Activated CD4-positive, CD25-positive, alpha-beta regulatory T cell treated with anti-CD3 and anti-CD28 coated beads, Interleukin-2, amount 50 U/mL, for 72 hours (primary cell): ENCODE results near the gene ITPR2.
"Not testable (repeated sequence)": the region's sequence is repeated elsewhere in the genome, so short reads cannot be mapped to it uniquely, and the experiment has no call there.

ENCODE experiments used
- DNase-seq: peaks from one replicate; pipeline ENCODE4 v3.0.0; 2021

The ITPR2 gene

DNA sequence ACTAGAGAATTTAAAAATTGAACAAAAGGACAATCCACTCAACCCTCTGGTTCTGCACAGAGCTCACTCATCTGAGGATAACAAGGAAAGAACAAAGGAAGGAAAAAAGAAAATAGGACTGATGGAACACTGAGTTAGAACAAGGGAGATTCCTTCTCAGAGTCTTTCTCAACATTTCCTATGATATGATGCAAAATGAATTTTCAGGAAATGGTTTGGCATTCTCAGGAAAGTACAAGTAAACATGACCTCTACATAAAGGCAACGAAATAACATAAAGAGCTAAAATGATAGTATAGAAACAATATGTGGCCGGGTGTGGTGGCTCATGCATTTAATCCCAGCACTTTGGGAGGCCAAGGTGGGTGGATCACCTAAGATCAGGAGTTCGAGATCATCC lies 135.8 kb downstream of the ITPR2 start:
- no peak for DNase-seq

DNA sequence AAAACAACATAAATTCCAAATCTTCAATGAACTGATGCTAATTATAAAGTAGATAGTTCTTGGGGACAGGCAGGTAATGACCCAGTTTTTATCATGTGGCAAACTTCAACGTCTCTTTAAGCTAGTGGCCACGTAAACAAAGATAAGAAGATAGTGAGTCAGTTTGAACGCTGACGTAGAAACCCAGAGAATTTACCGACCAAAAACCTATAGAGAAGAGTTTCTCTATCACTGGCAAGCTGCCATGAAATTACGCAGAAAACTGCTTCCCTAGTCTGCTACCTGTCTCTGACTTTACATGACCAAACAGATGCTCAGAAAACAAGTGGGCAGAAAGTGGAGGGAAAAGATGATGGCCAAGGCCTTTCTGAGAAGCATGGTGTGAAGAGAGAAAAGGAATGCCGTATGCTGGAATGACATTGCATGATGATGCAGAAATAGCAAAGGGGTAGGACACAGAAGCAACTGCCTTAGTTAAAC lies 136.3 kb downstream of the ITPR2 start:
- no peak for DNase-seq

DNA sequence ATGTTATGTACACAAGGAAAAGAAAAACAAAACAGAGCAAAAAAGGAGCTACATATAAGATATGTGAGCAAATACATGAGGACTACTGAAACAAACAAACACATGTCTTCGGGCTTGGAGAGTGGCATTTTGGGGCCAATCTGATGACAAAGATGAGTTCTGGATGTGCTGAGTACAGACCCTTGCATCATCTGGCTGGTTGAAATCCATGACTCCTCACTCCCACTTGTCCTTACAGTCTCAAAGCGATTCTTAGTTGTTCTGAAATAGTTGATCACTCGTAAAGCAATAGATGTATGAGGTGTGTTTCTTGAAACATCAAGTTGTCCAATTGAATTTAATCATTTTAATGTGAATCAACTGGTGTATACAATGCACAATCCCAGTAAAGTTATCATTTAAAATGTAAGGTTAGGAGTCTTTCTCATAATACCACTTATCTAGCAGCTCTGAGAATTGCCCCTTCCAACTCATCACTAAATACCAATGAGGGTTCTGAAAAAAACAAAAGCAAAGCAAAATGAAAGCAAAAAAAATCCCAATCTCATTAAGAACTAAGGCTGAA lies 136.9 kb downstream of the ITPR2 start:
- DNase-seq = no peak

DNA sequence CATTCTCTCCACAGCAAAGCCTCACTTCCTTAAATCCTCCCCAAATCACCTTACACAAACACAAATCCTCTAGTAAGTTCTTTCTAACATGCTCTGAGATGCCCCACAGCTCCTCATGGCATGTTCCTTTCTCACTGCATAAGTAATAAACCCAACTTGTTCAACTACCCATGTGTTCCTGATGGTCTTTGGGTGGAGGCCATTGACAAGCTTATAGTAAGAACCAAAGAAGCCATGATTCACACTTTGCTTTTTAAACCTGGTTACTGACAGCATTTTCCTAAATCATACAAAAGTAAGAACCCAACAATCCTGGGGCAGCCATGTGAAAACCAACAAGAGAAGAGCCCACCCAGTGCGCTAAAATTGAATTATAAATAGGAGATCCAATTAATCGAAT lies 138.6 kb downstream of the ITPR2 start:
- no peak for DNase-seq

DNA sequence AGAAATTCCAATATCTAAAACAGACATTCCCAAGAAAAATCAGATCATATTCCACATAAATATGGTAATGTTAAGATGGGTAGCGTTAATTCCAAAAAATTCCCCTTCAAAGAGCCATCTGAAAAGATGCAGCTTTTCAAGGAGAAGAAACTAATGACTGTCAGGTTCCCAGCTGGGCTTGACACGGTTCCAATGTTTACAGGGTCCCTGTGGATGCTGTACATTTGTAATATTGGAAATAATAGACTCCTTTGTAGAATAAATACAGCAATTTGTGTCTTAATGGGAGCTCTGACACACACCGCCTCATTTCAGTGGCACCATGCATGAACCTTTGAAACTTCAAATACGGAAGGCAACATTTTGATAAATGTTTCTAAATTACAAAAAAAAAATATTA lies 140.6 kb downstream of the ITPR2 start:
- no peak for DNase-seq

DNA sequence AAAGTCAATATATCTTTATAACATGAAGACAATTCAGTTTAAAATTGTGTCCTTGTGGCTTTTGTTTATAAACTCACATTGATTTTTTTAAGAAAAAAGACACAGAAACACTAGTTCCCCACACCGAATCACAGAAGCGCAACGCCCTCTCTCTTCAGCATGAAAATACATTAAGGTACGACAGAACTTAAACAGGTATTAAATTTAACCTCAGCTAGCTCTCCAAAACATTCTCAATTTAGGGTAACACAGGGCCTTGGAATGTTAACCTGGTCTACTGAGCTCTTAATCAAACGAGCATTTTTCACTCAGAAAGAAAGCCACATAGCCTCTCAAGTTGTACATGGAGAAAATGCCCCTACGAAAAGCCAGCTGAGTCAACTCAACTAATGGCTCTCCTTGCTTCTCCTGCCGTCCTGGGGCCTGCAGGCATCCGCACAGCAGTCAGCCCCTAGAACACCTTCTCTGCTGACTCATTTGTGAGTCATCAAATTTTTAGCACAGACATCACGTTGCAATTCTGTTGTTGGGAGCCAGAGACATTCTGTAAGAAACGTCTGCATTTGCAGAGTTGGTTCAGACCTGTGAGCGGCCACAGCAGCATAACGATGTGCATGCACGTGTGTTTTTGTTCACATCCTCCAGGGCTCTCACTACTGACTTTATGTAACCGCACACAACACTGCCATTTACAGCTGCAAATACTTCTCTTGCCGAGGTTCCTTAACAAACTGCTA lies 141.6 kb downstream of the ITPR2 start:
- no peak for DNase-seq

DNA sequence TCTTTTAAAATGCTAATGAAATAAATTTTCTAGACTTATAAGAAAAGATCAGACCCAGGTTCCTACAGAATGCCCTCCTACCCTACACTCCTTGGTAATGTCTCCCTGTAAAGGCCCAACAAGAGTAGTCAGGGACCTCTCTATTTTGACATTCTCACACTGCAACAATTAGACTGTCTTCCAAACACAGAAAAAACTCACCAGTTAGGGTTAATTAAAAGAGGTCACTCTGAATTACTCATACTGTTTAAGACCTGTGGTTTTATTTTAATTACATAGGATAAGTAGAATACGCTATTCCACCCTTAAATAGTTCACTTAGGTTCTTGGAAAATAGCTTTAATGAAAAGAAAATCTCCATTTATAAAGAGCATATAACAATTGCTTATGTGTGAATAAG lies 142.4 kb downstream of the ITPR2 start:
- no peak for DNase-seq

DNA sequence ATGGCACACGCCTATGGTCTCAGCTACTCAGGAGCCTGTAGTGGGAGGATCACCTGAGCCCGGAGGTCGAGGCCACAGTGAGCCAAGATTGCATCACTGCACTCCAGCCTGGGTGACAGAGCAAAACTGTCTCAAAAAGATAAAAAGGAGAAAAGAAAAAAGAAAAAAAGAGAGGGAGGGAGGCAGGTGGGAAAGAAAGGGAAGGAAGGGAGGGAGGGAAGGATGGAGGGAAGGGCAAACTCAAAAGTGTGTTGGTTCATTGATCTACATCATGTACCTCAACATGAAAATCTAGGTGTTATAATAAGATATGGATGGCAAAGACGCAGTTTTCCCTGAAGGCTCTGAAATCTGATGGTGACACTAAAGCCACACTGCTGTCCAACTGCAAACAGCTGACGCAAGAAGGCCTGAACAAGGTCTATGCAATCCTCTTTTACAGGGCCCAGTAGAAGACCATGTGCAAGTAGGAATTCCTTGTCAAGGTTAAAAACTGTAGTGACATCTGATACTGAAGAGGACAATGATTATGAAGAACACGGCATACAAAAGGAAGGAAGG lies 143.6 kb downstream of the ITPR2 start:
- DNase-seq = no peak

DNA sequence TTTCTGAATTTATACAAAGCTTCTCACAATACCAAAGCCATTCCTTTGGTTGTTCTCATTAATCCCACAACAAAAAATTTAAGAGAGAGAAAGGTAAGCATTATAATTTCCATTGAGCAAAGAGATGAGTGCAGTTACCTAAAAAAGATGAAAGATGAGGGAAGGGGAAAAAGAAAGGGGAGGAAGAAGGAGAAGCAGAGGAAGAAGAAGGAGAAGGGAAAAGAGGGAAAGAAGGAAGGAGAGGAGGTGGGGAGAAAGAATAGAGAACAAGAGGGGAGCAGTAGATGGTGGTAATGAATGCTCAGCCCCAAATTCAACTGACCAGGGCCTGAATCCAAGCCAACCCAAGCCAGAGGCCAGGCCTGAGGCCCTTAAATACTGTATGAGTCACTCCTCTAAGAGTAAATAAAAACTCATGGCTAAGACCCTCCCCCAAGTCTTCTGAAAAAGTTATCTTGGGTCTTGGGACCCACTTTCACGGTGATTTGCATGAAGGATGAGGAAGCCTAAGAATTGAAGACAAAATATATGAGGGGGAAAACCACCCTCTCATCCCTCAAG lies 144.6 kb downstream of the ITPR2 start:
- no peak for DNase-seq

DNA sequence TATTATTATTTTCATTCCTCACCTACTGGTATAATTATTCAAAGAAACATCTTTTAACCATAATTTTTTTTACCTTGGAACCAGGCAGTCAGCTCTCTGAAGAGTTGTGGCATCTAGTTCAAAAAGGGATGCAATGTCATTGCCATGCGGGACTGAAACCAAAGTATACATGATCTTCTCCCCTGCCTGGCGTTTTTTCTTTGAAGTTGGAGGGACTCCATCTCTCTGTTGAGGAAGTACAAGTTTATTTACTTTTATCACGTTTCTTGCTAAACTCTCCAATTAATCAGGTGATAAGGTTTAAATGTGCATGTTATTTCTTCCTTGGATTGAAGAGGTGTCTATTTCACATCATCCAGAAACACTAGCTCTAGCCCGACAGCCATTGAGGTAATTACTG lies 146.6 kb downstream of the ITPR2 start:
- no peak for DNase-seq

DNA sequence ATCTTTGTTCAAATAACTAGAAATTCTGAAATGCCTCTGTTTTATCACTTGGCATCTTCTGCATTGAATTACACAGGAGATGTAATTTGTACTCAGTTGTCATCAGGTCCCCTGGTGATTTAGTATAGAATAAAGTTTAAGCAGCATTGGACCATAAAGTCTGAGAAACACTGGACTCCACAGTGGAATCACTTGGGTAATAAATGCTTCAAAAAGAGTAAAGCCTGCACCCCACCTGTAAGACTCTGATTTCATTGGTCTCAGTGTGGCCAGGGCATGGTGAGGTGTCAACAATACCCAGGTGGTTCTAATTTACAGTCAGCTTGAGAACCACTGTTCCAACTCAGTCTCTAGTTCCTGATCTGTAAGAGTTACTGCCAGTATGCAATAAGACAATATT lies 148.9 kb downstream of the ITPR2 start:
- DNase-seq = no peak

DNA sequence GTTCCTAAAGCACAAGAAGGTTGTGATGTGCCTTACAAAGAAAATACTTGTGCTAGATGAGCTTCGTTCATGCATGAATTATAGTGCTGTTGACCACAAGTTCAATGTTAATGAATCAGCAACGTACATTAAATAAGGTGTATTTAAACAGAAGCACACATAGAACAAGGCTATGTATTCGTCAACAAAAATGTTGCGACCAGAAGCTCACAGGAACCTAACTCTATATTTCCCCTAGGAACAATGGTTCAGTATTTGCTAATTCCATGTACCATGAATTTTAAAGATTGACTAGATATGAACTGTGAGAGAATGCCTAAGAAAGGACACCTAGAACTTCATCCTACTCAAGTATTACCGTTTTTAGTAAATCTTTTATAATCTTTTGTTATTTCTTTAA lies 149.6 kb downstream of the ITPR2 start:
- DNase-seq = no peak

DNA sequence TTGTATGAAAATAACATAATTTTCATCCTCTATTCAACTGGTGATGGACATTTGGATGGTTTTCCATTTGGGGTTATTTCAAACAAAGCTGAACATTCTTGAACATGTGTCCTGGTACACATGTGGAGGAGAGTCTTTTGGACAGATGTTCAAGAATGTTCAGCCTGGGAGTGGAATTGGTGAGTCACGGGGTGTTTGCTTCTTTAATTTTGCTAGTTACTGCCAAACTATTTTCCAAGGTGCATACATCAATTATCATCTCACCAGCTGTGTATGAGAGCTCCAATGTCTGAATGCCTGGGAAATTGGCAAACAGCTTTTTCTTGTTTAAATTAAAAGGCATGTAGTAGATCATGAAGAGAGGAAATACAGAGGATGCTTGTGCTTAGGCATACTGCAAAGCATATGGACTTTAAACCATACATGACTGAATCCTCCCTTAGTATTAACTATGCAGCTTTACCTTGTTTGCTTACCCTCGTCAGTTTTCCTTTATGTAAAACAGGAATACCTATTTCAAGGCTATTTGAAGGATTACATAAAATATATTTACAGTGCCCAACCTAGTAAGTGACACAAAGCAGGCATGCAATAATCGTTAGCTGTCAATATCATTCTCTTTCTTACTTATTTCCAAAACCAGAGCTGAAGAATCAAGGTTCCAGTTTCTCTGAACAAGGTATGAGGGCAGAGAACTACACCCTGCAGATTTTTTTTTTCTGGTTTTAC lies 152.1 kb downstream of the ITPR2 start:
- no peak for DNase-seq

DNA sequence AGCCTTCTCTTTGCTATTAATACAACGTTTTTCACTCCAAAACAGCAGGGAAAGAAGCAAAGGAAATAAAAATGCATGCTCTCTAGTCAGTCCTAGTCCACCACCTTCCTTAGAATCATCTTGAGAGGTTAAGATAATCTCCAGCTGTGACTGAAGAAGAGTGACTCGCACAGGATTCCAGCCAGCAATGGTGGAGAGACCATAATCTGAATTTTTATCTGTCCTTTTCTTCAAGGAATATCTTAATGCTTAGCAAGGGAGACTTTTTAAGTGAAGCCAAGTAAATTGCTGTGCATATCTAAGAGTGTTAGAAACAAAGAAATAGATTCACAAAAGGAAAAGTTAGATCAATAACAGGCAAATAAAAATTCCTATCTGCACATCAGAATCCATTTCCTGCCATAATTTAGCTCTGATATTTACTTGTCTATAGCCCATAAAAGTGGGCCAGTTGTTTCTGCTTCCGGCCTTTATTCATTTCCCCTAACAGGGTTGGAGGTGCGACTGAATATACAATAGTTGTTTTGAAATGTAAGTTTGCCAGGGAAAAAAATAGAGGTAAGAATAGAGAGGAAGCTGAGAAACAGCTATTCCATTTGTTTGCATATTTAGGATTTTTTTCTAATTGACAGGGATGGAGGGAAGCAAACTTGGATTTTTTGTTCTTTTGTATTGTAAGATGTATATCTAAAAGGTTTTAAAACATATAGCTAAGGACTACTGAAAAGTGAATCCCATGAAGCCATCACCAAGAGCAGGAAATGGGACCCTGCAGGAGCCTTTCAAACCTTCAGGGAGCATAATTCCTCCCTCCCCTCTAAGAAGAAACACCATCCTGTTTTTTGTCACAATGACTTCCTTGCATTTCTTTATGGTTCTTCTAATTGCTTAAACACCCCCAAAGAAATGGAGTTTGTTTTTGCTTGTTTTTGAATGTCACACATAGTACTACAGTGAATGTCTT lies 154.0 kb downstream of the ITPR2 start:
- DNase-seq = no peak

DNA sequence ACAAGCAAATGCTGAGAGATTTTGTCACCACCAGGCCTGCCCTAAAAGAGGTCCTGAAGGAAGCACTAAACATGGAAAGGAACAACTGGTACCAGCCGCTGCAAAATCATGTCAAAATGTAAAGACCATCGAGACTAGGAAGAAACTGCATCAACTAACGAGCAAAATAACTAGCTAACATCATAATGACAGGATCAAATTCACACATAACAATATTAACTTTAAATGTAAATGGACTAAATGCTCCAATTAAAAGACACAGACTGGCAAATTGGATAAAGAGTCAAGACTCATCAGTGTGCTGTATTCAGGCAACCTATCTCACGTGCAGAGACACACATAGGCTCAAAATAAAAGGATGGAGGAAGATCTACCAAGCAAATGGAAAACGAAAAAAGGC lies 161.5 kb downstream of the ITPR2 start:
- not testable (repeated sequence) for DNase-seq

DNA sequence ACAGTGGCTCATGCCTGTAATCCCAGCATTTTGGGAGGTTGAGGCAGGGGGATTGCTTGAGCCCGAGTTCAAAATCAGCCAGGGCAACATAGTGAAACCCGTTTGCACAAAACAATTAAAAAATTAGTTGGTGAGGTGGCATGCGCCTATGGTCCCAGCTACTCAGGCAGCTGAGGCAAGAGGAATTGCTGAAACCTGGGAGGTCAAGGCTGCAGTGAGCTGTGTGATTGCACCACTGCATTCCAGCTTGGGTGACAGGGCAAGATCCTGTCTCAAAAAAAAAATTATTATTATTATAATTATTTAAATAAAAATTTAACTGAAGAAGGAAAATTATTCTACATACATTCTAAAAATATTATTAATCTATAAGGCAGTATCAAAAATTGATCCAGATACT lies 164.1 kb downstream of the ITPR2 start:
- DNase-seq = no peak

DNA sequence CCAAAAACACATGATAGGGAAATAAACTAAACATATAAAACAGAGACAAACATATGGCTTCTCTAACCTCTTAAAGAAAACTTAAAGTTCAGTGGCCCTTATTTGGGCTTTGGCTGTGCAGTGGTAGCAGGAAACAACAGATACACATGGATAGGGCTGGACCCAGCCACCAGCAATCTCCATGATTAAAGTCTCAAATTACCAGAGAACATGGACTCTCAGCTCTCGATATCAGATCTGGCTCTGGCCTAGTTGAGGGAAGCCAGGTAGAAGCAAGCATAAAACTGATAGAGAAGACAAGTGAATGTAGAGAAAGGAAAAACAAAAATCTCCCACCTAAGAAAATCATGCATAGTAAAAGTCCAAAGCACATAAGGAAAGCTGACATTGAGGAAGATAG lies 164.8 kb downstream of the ITPR2 start:
- no peak for DNase-seq

DNA sequence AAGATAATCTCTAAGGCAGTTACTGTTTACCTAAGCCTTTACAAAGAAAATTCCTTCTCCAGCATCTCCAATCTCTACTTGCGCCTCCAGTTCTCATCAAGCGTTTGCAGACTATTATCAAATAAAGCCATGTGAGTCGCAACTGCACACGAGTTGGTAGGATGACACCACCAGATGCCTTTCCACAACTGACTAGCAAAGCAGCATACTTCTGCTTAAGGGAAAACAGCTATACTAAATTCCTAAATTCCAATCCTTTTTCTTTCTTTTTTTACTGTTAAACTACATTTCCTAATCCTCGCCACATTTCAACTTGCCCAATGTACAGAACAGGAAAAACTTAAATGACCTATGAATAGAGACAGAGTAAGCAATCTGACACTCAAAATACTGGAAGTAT lies 166.7 kb downstream of the ITPR2 start:
- DNase-seq = no peak

DNA sequence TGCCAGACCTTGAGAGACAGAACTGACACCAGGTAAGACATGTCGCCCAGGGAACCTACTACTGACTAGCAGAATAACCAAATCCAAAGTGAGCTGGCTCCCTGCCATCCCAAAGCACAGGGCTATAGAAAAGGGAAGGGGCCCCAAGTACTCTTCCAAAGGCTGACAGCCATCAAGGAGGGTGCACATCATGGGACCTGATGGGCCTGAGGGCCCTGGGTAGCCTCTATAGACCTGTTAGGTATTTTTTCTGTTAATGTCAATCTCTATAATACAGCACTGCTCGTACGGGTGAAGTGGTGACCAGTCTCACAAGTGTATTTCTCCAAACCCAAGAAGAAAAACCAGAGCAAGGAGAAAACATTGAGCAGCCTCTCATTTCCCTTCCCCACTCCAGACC lies 171.6 kb downstream of the ITPR2 start:
- DNase-seq = no peak

DNA sequence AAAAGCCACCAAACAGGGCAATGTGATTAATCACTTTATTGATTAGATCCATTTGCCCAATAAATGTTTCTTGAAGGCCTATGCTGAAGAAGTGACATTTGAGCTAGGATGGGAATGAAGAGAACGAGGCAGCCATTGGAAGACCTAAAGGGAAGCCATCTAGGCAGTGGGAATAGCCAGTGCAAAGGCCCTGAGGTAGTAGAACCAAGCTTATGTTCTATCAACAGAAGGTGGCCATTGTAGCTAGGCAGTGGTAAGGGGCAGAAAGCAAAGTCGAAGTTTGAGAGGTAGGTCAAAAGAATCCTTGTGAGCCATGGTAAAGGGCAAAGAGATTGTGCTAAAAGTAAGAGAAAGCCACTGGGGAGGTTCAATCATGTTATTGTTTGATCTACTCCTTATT lies 173.1 kb downstream of the ITPR2 start:
- DNase-seq = no peak

DNA sequence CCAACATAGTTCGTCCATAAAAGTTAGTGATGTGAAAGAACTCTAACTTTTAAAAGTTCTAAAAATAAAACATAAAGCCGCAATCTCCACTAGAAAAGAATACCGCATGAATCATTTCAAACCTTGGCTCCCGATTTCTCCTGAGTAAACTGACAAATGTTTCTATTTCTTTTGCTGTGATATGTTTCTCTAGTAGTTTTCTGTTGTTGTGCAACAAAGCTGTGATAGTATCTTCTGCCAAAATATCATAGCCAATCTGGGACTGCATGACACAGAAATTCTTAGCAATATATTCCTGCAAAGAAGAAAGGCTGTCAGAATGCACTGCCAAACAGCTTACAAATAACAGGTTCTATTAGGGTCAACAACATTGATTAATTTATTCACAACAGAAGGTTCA lies 174.0 kb downstream of the ITPR2 start:
- DNase-seq = no peak

DNA sequence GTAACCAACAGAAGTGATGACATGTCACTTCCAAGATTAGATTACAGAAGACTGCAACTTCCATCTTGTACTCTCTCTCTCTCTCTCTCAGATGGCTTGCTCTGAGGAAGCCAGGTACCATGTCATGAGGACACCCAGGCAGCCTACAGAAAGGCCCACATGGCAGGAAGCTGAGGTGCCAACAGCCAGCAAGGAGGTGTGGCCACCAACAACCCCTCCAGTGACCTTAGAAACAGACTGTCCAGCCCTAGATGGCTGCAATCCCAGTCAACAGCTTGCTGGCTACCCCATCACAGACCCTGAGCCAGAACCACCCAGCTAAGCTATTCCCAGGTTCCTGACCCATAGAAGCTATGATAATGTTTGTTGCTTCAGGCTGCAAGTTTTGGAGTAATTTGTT lies 178.4 kb downstream of the ITPR2 start:
- no peak for DNase-seq
